GM19240 (cell line): ENCODE results near the gene RSAD2.
"Not testable (repeated sequence)": the region's sequence is repeated elsewhere in the genome, so short reads cannot be mapped to it uniquely, and the experiment has no call there.

Experiments
- DNase-seq: peaks from one replicate; pipeline ENCODE4 v3.0.0; 2011; ENCODE audit warnings: low spot score; ENCODE audit not compliant: insufficient read length

RSAD2 gene

GRCh38 chr2:6864231-6864754 lies 13.3 kb upstream of the RSAD2 start:
- DNase-seq, result no peak

- no peak for DNase-seq
Observed at GRCh38 chr2:6864923-6865345, 12.6 kb upstream of the RSAD2 start.

GRCh38 chr2:6865346-6866274 lies 12.0 kb upstream of the RSAD2 start, which contains the start of gene CMPK2:
Gene CMPK2 (minus strand): TSS chr2:6865907. CDS start chr2:6865696, 211 bp downstream.
- DNase-seq, result peak; percentile 57

GRCh38 chr2:6866275-6866671 lies 11.3 kb upstream of the RSAD2 start:
- no peak for DNase-seq

GRCh38 chr2:6866982-6867381 lies 10.6 kb upstream of the RSAD2 start:
- no peak for DNase-seq

GRCh38 chr2:6872394-6872793 lies 5.2 kb upstream of the RSAD2 start:
- DNase-seq, result no peak

- no peak for DNase-seq
Observed at GRCh38 chr2:6874032-6874431, 3.5 kb upstream of the RSAD2 start.

GRCh38 chr2:6876309-6876708 lies 1.3 kb upstream of the RSAD2 start:
- no peak for DNase-seq

GRCh38 chr2:6878549-6878948 lies 972 bp downstream of the RSAD2 start:
- no peak for DNase-seq

- DNase-seq, result no peak
Observed at GRCh38 chr2:6879011-6879410, 1.4 kb downstream of the RSAD2 start.

- no peak for DNase-seq
Observed at GRCh38 chr2:6880200-6880733, 2.7 kb downstream of the RSAD2 start.

GRCh38 chr2:6881046-6881445 lies 3.5 kb downstream of the RSAD2 start:
- DNase-seq, result no peak

GRCh38 chr2:6881516-6881915 lies 3.9 kb downstream of the RSAD2 start:
- no peak for DNase-seq

GRCh38 chr2:6883448-6884122 lies 6.0 kb downstream of the RSAD2 start:
- DNase-seq, result no peak

- DNase-seq, result no peak
Observed at GRCh38 chr2:6885551-6885950, 8.0 kb downstream of the RSAD2 start.

- DNase-seq, result no peak
Observed at GRCh38 chr2:6885968-6886367, 8.4 kb downstream of the RSAD2 start.

- no peak for DNase-seq
Observed at GRCh38 chr2:6887751-6888192, 10.2 kb downstream of the RSAD2 start.

GRCh38 chr2:6888724-6889123 lies 11.1 kb downstream of the RSAD2 start:
- DNase-seq, result no peak

GRCh38 chr2:6893876-6894482 lies 16.4 kb downstream of the RSAD2 start:
- no peak for DNase-seq

- DNase-seq, result no peak
Observed at GRCh38 chr2:6896930-6897759, 19.6 kb downstream of the RSAD2 start.

GRCh38 chr2:6902581-6902980 lies 25.0 kb downstream of the RSAD2 start:
- not testable (repeated sequence) for DNase-seq
